Stimulated activated naive CD8-positive, alpha-beta T cell treated with anti-CD3 and anti-CD28 coated beads, Interleukin-15, Interleukin-2, amounts not matched to agents 100 ng/mL and 50 ng/mL, for 24 hours (primary cell): ENCODE results near the gene POMGNT2.
"Not testable (repeated sequence)": the region's sequence is repeated elsewhere in the genome, so short reads cannot be mapped to it uniquely, and the experiment has no call there.

Source experiments
- H3K27ac Mint-ChIP-seq: one replicate; pipeline ENCODE4 v1.8.0; 2021; ENCODE audit warnings: mild to moderate bottlenecking, mixed read lengths
- H3K27me3 Mint-ChIP-seq: one replicate; pipeline ENCODE4 v1.8.0; 2021; ENCODE audit warnings: mixed read lengths
- H3K36me3 Mint-ChIP-seq: one replicate; pipeline ENCODE4 v1.8.0; 2021; ENCODE audit warnings: low read depth, mixed read lengths
- H3K4me1 Mint-ChIP-seq: one replicate; pipeline ENCODE4 v1.8.0; 2021; ENCODE audit warnings: low read depth, mixed read lengths
- H3K4me3 Mint-ChIP-seq: one replicate; pipeline ENCODE4 v1.8.0; 2021; ENCODE audit warnings: mild to moderate bottlenecking, mixed read lengths
- H3K9me3 Mint-ChIP-seq: one replicate; pipeline ENCODE4 v1.8.0; 2021; ENCODE audit warnings: mixed read lengths

POMGNT2 gene

GRCh38 chr3:43074901-43075689, 30.8 kb downstream of the POMGNT2 start:
- Mint-ChIP-seq H3K4me3 (no peak overlapping the region), H3K36me3 (peaks cover 16% of the 10 kb centered on the region), H3K27me3 (no peaks in the 10 kb centered on the region), H3K4me1 (no peaks in the 10 kb centered on the region), H3K9me3 (no peaks in the 10 kb centered on the region), H3K27ac (no peak overlapping the region)

GRCh38 chr3:43074482-43074881, 31.4 kb downstream of the POMGNT2 start:
- H3K27ac Mint-ChIP-seq = no peak overlapping the region
- no peaks in the 10 kb centered on the region for H3K4me1 Mint-ChIP-seq
- H3K4me3 Mint-ChIP-seq = no peak overlapping the region
- H3K36me3 Mint-ChIP-seq = peaks cover 11% of the 10 kb centered on the region
- H3K9me3 Mint-ChIP-seq = no peaks in the 10 kb centered on the region
- H3K27me3 Mint-ChIP-seq = no peaks in the 10 kb centered on the region

GRCh38 chr3:43073836-43074220, 32.1 kb downstream of the POMGNT2 start:
- Mint-ChIP-seq H3K36me3 (peaks cover 4% of the 10 kb centered on the region), H3K27me3 (no peaks in the 10 kb centered on the region), H3K4me3 (no peak overlapping the region), H3K4me1 (no peaks in the 10 kb centered on the region), H3K27ac (no peak overlapping the region), H3K9me3 (no peaks in the 10 kb centered on the region)

GRCh38 chr3:43073116-43073835, 32.6 kb downstream of the POMGNT2 start:
- Mint-ChIP-seq H3K27me3 (no peaks in the 10 kb centered on the region), H3K36me3 (peaks cover 1% of the 10 kb centered on the region), H3K4me1 (no peaks in the 10 kb centered on the region), H3K9me3 (no peaks in the 10 kb centered on the region), H3K27ac (no peak overlapping the region), H3K4me3 (no peak overlapping the region)

- H3K9me3 Mint-ChIP-seq = no peaks in the 10 kb centered on the region
- H3K36me3 Mint-ChIP-seq = no peaks in the 10 kb centered on the region
- H3K27ac Mint-ChIP-seq = no peak overlapping the region
- no peaks in the 10 kb centered on the region for H3K4me1 Mint-ChIP-seq
- H3K4me3 Mint-ChIP-seq = no peak overlapping the region
- H3K27me3 Mint-ChIP-seq = no peaks in the 10 kb centered on the region
These were observed 33.5 kb downstream of the POMGNT2 start for GRCh38 chr3:43072361-43072760.

- Mint-ChIP-seq H3K4me3 (no peak overlapping the region), H3K36me3 (no peaks in the 10 kb centered on the region), H3K27ac (no peak overlapping the region), H3K4me1 (no peaks in the 10 kb centered on the region), H3K27me3 (no peaks in the 10 kb centered on the region), H3K9me3 (no peaks in the 10 kb centered on the region)
These were observed 34.5 kb downstream of the POMGNT2 start for GRCh38 chr3:43071313-43071893.

- H3K27me3 Mint-ChIP-seq, H3K4me1 Mint-ChIP-seq, H3K9me3 Mint-ChIP-seq, H3K27ac Mint-ChIP-seq, H3K36me3 Mint-ChIP-seq, H3K4me3 Mint-ChIP-seq: not testable (repeated sequence)
These were observed 35.2 kb downstream of the POMGNT2 start for GRCh38 chr3:43070670-43071069.

- Mint-ChIP-seq H3K4me3 (no peak overlapping the region), H3K36me3 (no peaks in the 10 kb centered on the region), H3K4me1 (peaks cover 13% of the 10 kb centered on the region), H3K9me3 (no peaks in the 10 kb centered on the region), H3K27ac (no peak overlapping the region), H3K27me3 (no peaks in the 10 kb centered on the region)
These were observed 42.8 kb downstream of the POMGNT2 start for GRCh38 chr3:43063114-43063513.

GRCh38 chr3:43062564-43063040, 43.3 kb downstream of the POMGNT2 start:
- no peak overlapping the region for H3K27ac Mint-ChIP-seq
- H3K4me3 Mint-ChIP-seq = no peak overlapping the region
- H3K27me3 Mint-ChIP-seq = no peaks in the 10 kb centered on the region
- H3K9me3 Mint-ChIP-seq = no peaks in the 10 kb centered on the region
- peaks cover 13% of the 10 kb centered on the region for H3K4me1 Mint-ChIP-seq
- H3K36me3 Mint-ChIP-seq = no peaks in the 10 kb centered on the region

GRCh38 chr3:43062040-43062563, 43.8 kb downstream of the POMGNT2 start:
- H3K4me1 Mint-ChIP-seq = peaks cover 13% of the 10 kb centered on the region
- H3K27me3 Mint-ChIP-seq = no peaks in the 10 kb centered on the region
- no peaks in the 10 kb centered on the region for H3K9me3 Mint-ChIP-seq
- H3K36me3 Mint-ChIP-seq = no peaks in the 10 kb centered on the region
- no peak overlapping the region for H3K27ac Mint-ChIP-seq
- H3K4me3 Mint-ChIP-seq = no peak overlapping the region

- Mint-ChIP-seq H3K9me3 (no peaks in the 10 kb centered on the region), H3K4me3 (no peak overlapping the region), H3K36me3 (no peaks in the 10 kb centered on the region), H3K27me3 (no peaks in the 10 kb centered on the region), H3K27ac (no peak overlapping the region), H3K4me1 (peaks cover 13% of the 10 kb centered on the region)
These were observed 44.6 kb downstream of the POMGNT2 start for GRCh38 chr3:43061101-43061895.

- no peaks in the 10 kb centered on the region for H3K9me3 Mint-ChIP-seq
- H3K36me3 Mint-ChIP-seq = no peaks in the 10 kb centered on the region
- peaks cover 13% of the 10 kb centered on the region for H3K4me1 Mint-ChIP-seq
- H3K27me3 Mint-ChIP-seq = no peaks in the 10 kb centered on the region
- H3K4me3 Mint-ChIP-seq = no peak overlapping the region
- H3K27ac Mint-ChIP-seq = no peak overlapping the region
These were observed 46.4 kb downstream of the POMGNT2 start for GRCh38 chr3:43059456-43059855.

- H3K27ac Mint-ChIP-seq = no peak overlapping the region
- H3K4me1 Mint-ChIP-seq = peaks cover 13% of the 10 kb centered on the region
- peaks cover 14% of the 10 kb centered on the region for H3K9me3 Mint-ChIP-seq
- H3K4me3 Mint-ChIP-seq = no peak overlapping the region
- H3K36me3 Mint-ChIP-seq = peaks cover 5% of the 10 kb centered on the region
- no peaks in the 10 kb centered on the region for H3K27me3 Mint-ChIP-seq
These were observed 49.8 kb downstream of the POMGNT2 start for GRCh38 chr3:43055806-43056770.

- peaks cover 6% of the 10 kb centered on the region for H3K4me1 Mint-ChIP-seq
- peaks cover 18% of the 10 kb centered on the region for H3K9me3 Mint-ChIP-seq
- peaks cover 9% of the 10 kb centered on the region for H3K36me3 Mint-ChIP-seq
- H3K27me3 Mint-ChIP-seq = no peaks in the 10 kb centered on the region
- no peak overlapping the region for H3K4me3 Mint-ChIP-seq
- H3K27ac Mint-ChIP-seq = no peak overlapping the region
These were observed 50.5 kb downstream of the POMGNT2 start for GRCh38 chr3:43055393-43055792.
